ENCODE data around the gene MUC12.
A peak's percentile ranks its signal among the peaks of the same experiment; 100 is the strongest.
"Not testable (repeated sequence)": the region's sequence is repeated elsewhere in the genome, so short reads cannot be mapped to it uniquely, and the experiment has no call there.

Gene MUC12

DNA sequence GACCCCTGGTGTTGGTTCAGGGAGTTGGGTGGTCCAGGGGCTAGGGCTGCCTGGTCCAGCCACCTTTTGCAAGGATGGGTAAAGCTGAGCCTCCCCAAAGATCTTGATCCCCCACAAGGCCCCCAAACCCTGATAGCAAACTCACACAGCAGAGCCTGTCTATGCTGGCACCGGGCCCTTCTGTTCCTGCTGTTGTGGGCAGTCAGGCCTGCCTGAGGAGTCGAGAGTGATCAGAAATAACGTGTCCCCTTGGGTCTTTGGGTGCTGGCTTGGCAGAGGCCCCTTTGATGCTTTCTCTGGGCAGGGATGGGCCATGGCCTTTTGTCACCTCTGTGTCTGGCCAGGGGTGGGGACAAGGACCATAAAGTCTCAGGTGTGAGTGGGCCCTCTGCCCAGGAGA lies 715 bp upstream of the MUC12 start:
- no peak overlapping the region for H3K27ac ChIP-seq
- TF ChIP-seq, protein P1, sequence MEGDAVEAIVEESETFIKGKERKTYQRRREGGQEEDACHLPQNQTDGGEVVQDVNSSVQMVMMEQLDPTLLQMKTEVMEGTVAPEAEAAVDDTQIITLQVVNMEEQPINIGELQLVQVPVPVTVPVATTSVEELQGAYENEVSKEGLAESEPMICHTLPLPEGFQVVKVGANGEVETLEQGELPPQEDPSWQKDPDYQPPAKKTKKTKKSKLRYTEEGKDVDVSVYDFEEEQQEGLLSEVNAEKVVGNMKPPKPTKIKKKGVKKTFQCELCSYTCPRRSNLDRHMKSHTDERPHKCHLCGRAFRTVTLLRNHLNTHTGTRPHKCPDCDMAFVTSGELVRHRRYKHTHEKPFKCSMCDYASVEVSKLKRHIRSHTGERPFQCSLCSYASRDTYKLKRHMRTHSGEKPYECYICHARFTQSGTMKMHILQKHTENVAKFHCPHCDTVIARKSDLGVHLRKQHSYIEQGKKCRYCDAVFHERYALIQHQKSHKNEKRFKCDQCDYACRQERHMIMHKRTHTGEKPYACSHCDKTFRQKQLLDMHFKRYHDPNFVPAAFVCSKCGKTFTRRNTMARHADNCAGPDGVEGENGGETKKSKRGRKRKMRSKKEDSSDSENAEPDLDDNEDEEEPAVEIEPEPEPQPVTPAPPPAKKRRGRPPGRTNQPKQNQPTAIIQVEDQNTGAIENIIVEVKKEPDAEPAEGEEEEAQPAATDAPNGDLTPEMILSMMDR (conservative IDR thresholded peaks at IDR 0.05) = no peak

DNA sequence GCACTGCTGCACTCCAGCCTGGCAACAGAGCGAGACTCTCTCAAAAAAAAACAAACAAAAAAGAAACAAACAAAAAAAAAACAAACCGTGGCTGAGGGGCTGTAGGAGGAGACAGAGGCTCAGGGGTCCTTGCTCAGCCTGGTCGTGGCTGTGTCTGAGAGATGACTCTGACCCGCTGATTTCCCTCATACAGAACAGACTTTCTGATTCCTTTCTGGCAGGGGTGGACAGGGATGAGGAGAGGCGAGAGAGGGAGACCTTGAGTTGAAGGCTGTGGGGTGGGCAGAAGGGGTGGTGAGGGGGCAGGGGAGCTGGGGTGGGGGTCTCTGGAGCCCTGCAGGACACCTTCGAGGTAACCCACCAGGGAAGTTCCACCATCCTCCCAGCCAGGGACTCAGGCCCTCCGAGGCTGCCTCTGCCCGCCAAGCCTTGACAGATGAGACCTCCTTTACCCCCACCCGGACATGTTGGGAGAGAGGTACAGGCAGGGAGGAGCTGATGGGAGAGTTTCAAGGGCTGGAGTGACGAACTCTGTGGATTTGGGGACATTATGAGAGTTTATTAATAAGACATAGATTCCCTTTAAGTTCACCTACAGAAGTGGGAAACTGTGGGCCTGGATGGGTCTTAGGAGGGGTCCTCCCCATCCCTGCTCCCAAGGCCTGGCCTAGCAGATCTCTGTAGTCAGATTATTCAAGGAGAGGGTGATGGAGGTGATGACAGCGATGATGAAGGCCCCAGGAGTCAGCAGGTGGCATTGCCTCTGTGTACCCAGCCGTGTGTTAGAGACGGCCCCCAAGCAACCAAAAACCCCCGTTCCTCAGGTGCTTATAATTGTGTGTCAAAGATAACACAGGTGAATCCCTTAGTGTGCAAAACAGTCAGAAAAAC lies 2.0 kb downstream of the MUC12 start:
- TF ChIP-seq, protein P1 (conservative IDR thresholded peaks at IDR 0.05) = no peak
- no peak overlapping the region for H3K27ac ChIP-seq

DNA sequence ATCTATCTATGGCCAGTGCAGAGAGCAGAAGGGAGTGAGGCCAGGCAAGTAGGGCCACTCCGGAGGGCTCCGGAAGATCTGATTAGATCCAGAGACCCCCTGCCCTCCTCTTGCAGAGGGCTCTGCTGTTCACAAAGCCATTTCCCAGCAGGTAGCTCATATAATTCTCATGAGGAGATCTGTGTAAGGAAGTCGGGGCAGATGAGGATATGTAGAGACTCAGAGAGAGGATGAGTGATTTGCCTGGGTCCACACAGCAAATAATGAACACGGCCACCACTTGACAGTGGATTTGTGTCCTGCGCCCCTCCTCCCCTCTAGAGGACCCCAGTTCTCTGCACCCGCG lies 2.6 kb downstream of the MUC12 start:
- no peak overlapping the region for H3K27ac ChIP-seq
- TF ChIP-seq, protein P1 (conservative IDR thresholded peaks at IDR 0.05) = no peak

DNA sequence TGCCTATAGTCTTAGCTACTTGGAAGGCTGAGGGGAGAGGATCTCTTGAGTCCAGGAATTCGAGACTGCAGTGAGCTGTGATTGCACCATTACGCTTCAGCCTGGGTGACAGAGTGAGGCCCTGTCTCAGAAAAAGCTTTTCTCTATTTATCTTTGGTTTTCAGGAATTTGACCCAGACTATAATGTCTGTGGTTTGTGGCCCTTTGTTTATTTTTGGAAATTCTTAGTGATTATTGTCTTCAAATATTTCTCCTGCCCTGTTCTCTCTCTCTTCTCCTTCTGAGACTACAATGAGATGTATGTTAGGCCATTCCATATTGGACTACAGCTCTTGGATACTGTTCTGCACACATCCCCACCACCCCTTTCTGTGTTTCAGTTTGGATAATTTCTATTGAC lies 4.7 kb downstream of the MUC12 start:
- TF ChIP-seq, protein P1 (conservative IDR thresholded peaks at IDR 0.05) = no peak
- no peak overlapping the region for H3K27ac ChIP-seq

DNA sequence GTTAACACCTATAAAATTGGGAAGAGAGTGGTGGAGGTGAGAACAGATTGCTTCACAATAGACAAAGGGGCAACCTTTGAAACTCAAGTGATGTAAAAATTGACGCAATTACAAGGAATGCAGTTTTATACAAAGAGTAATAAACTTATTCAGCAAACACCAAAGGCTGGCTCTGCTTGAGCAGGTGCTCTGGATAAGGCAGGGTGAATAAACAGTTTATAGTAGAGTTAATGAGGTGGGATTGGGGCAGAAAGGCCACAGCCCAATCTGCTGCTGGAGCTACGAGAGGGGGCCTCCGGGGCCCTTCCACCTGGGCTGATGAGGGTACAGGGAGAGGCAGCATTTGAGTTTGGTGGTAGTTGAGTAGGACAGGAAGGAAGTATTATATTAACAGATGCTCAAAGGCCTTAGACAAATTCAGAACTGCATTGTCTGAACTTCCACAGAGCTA lies 6.0 kb downstream of the MUC12 start:
- TF ChIP-seq, protein P1 (conservative IDR thresholded peaks at IDR 0.05) = no peak
- no peak overlapping the region for H3K27ac ChIP-seq

DNA sequence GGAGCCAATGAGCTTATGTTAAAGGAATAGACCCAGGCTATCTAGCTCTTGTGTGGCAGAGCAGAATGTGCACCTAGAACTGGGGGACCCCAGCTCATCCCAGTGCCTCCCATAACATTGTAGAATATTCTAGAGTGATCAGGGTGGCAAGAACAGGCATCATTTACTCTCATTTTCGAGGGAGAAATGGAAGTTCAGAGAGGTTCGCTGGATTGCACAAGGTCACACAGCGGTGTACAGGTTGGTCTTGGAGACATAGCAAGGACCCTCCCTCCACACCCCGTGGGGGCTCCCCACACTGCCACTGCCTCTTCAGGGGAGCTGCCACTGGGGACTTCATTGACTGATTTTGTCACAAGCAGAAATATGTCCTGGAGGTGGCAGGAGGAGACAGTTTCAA lies 8.9 kb downstream of the MUC12 start:
- H3K27ac ChIP-seq = no peak overlapping the region
- TF ChIP-seq, protein P1 (conservative IDR thresholded peaks at IDR 0.05) = no peak

DNA sequence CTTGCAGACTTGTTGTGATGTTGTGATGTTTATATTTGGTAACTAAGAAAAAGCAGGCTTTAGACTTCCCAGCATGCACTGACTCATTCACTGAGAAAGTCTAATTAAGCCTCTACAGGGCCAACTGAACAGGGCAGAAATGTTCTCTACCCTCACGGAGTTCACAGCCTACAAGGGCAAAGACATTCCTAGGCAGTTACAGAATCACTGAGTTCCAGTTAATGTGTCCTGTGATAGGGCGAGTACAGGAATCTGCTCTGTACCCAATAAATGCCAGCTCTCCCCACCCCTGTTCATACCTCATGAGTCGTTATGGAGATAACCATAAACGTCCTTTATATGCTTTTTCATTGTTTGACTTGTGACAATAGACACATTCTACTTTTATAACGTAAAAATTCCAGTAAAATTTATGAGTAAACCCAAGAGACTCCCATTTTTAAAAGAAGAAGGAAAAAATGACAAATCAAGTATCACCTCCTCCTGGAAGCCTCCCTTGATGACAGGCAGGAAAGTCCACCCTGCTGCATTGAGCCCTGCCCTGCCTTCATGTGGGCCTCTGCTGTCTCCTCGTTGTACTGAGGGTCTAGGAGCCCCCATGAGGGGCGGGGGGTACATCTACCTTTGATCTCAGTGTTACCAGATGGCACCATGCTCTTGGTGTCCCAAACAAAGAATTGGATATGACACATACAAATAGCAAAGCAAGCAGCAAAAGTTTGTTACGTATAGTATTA lies 14.3 kb downstream of the MUC12 start:
- H3K27ac ChIP-seq = peak overlapping the region; percentile 57

DNA sequence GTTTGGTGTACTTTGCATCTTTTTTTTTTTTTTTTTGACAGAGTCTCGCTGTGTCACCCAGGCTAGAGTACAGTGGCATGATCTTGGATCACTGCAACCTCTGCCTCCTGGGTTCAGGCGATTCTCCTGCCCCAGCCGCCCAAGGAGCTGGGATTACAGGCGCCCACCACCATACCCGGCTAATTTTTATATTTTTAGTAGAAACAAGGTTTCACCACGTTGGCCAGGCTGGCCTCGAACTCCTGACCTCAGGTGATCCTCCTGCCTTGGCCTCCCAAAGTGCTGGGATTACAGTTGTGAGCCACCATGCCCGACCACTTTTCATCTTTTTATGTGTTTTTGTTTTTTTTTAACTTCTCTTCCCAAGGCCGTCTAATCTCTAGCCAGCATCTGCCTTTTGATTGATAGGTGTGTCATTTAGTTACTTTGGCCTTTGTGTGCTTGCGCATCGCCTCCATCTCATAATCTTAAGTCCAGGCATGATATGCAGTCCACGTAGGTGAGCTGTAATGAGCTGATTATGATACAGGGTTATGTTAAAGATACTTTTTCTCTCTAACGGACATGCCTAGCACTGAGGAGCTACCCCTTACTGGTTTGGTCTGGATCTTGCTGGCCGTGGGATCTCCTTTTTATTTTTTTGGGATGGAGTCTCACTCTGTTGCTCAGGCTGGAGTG lies 15.0 kb downstream of the MUC12 start:
- peak overlapping the region; percentile 57; the same call in 1 of the 2 replicates for H3K27ac ChIP-seq

More for the DNA sequence above, 14.3 kb downstream of the MUC12 start:
- TF ChIP-seq, protein P1 (conservative IDR thresholded peaks at IDR 0.05) = no peak

DNA sequence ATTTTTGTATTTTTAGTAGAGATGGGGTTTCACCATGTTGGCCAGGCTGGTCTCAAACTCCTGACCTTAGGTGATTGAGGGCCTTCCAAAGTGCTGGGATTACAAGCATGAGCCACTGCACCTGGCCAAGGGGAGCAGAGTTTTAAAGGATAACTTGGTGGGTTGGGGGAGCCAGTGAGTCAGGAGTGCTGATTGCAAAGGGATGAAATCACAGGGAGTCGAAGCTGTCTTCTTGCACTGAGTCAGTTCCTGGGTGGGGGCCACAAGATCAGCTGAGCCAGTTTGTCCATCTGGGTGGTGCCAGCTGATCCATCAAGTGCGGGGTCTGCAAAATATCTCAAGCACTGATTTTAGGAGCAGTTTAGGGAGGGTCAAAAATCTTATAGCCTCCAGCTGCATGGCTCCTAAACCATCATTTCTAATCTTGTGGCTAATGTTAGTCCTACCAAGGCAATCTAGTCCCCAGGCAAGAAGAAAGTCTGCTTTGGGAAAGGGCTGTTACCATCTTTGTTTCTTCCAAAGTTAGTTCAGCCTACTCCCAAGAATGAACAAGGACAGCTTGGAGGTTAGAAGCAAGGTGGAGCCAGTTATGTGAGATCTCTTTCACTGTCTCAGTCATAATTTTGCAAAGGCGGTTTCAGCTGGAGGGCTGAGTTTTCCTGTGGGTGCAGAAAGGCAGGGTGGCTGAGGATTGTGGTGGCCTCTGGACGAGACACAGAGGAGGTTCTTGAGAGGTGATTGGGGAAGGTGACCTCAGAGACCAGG lies 15.8 kb downstream of the MUC12 start:
- not testable (repeated sequence) for H3K27ac ChIP-seq

Measured in VCaP (cell line).